K562 (cell line): ENCODE measurements around the gene ZNF493. TPM values are rescaled to one million over a fixed set of nuclear protein-coding genes. Genes with fewer than 3 reads are reported as not detected.

Source experiments
- ASH1L ChIP-seq: fragments of 450-650 bp; IDR thresholded peaks from 2 replicates; pipeline ENCODE4 v1.6.1; 2018; ENCODE audit warnings: borderline replicate concordance, mild to moderate bottlenecking, low read depth; ENCODE audit not compliant: partially characterized antibody
- GABPA ChIP-seq: fragments of 200-800 bp; sonication (Bioruptor generic); conservative IDR thresholded peaks from 2 replicates; pipeline ENCODE4 v1.6.1; 2016; ENCODE audit warnings: low read depth, missing genetic modification characterization, missing compliant biosample characterization
- PBX2 ChIP-seq, 2 experiments: IDR thresholded peaks in 1 of 2; conservative IDR thresholded peaks in 1 of 2; 2 replicates each; pipeline ENCODE4 v1.6.1; 2016; ENCODE audit warnings: low read depth in 2 of 2, mild to moderate bottlenecking in 1 of 2, missing compliant biosample characterization in 1 of 2, missing genetic modification characterization in 1 of 2, moderate library complexity in 1 of 2
- POLR2B ChIP-seq: fragments of 450-650 bp; IDR thresholded peaks from 2 replicates; pipeline ENCODE4 v1.6.1; 2018; ENCODE audit warnings: low read depth; ENCODE audit not compliant: partially characterized antibody
- POLR2G ChIP-seq: fragments of 200-400 bp; formaldehyde crosslinking; IDR thresholded peaks from 2 replicates; pipeline ENCODE4 v1.6.1; 2017; ENCODE audit warnings: low read depth, mild to moderate bottlenecking, antibody characterized with exemption, low read length, moderate library complexity
- REST ChIP-seq, 2 experiments: fragments of 450-650 bp; formaldehyde crosslinking in 1 of 2; IDR thresholded peaks; 2 replicates each; pipeline versions ENCODE4 v1.4.0 to v1.6.1; 2014 to 2020; ENCODE audit warnings: mild to moderate bottlenecking in 2 of 2, borderline replicate concordance in 1 of 2, low read depth in 1 of 2
- SMARCA5 ChIP-seq: fragments of 450-650 bp; IDR thresholded peaks from 2 replicates; pipeline ENCODE4 v1.6.1; 2016
- SP2 ChIP-seq: IDR thresholded peaks from 2 replicates; pipeline ENCODE4 v1.6.1; 2011; ENCODE audit warnings: mild to moderate bottlenecking, low read depth, low read length, moderate library complexity; ENCODE audit not compliant: poor library complexity, severe bottlenecking; ENCODE audit errors: extremely low read depth
- TAF1 ChIP-seq: IDR thresholded peaks from 2 replicates; pipeline ENCODE4 v1.6.1; 2011; ENCODE audit warnings: mild to moderate bottlenecking, low read length, moderate library complexity; ENCODE audit not compliant: insufficient read depth, control insufficient read depth, severe bottlenecking; ENCODE audit errors: extremely low read depth
- TBP ChIP-seq: optimal IDR thresholded peaks from 2 replicates; pipeline ENCODE3; 2011; ENCODE audit warnings: low read depth, low read length, improper control_type of control experiment
- YY1 ChIP-seq, 3 experiments: IDR thresholded peaks; 2 replicates each; pipeline ENCODE4 v1.6.1; 2011; ENCODE audit warnings: low read length in 2 of 3, mild to moderate bottlenecking in 2 of 3, moderate library complexity in 2 of 3, borderline replicate concordance in 1 of 3, control low read depth in 1 of 3, low read depth in 1 of 3; ENCODE audit not compliant: insufficient read depth in 3 of 3, insufficient replicate concordance in 2 of 3, control insufficient read depth in 1 of 3, insufficient read length in 1 of 3; ENCODE audit errors: extremely low read depth in 1 of 3
- ZNF740 ChIP-seq, 3 experiments: fragments of 200-800 bp in 1 of 3; sonication (Bioruptor generic) in 1 of 3; sonication (generic) in 1 of 3; formaldehyde crosslinking in 1 of 3; IDR thresholded peaks; 2 replicates each; pipeline versions ENCODE4 v1.6.1 to v1.8.0; 2016 to 2022; ENCODE audit warnings: mild to moderate bottlenecking in 2 of 3, missing compliant biosample characterization in 2 of 3, missing genetic modification characterization in 2 of 3, missing genetic modification reagents in 1 of 3
- polyA plus RNA-seq, 8 experiments: library from polyadenylated mRNA; depleted of rRNA in 4 of 8; stranded (reverse) in 5 of 8; unstranded in 3 of 8; fragments of >200 nt; fragmentation: Nextera tagmentation in 2 of 8; fragmentation: Illumina TruSeq in 1 of 8; extraction: Ambion mirVana in 2 of 8; extraction: Trizol in 1 of 8; gene quantifications; 2 replicates each; pipeline versions ENCODE4 v1.2.1 to v1.2.3, GENCODE V29; 2011 to 2014; ENCODE audit warnings: inconsistent platforms in 1 of 8, missing spikeins in 1 of 8
- total RNA-seq, 7 experiments: library from RNA; depleted of rRNA in 6 of 7; stranded (reverse); fragments of >200 nt in 6 of 7; fragmentation: Illumina TruSeq in 2 of 7; extraction: Trizol in 2 of 7; gene quantifications; 2 replicates each; pipeline versions ENCODE4 v1.2.1 to v1.2.3, GENCODE V29; 2011 to 2021; ENCODE audit warnings: low replicate concordance in 1 of 7

Gene ZNF493
- total and polyA plus RNA-seq, 9 of the 15 experiments (the other 6 are each of a cell fraction or from before 2014, with no cell fraction given) = 5.0 to 18.6 (median 12.2) TPM

GRCh38 chr19:21358768-21359451 is 38.0 kb upstream of the ZNF493 start, which contains the start of gene ZNF738 (continued):
- TF ChIP-seq YY1 (IDR thresholded peaks at IDR 0.05; ENCODE audit: borderline replicate concordance in 1 of 3, control insufficient read depth in 1 of 3, extremely low read depth in 1 of 3, insufficient read depth in 3 of 3, insufficient read length in 1 of 3, insufficient replicate concordance in 2 of 3, low read depth in 1 of 3, low read length in 2 of 3) = peak in 2 of 3 experiments; percentile 14 to 75
- 0 out of 2 replicates have a peak, but pooled peaks have one; percentile 33 for TF ChIP-seq POLR2G
- peak; percentile 18 for TF ChIP-seq SP2
- TF ChIP-seq POLR2B = peak; percentile 23
- TF ChIP-seq ZNF740 (CRISPR knock-in tag; IDR thresholded peaks at IDR 0.05) = no peak
- TF ChIP-seq ZNF740 (tag; IDR thresholded peaks at IDR 0.05) = no peak
- peak; percentile 66 for TF ChIP-seq ASH1L
- TF ChIP-seq REST (IDR thresholded peaks at IDR 0.05; ENCODE audit: borderline replicate concordance) = peak; percentile 55
- TF ChIP-seq REST (CRISPR knock-in tag; IDR thresholded peaks at IDR 0.05; ENCODE audit: low read depth) = no peak
- no peak for TF ChIP-seq PBX2 (CRISPR knock-in tag; IDR thresholded peaks at IDR 0.05; ENCODE audit: low read depth)
- TF ChIP-seq PBX2 (tag; conservative IDR thresholded peaks at IDR 0.05; ENCODE audit: low read depth) = peak; percentile 61
- no peak for TF ChIP-seq SMARCA5
- TF ChIP-seq GABPA (tag) = peak; percentile 52
- peak; percentile 16 for TF ChIP-seq TBP
- TF ChIP-seq TAF1 = peak; percentile 40
